Putamen (tissue), 1 donor: ENCODE results near the gene PHTF2.
A peak's percentile ranks its signal among the peaks of the same experiment; 100 is the strongest.
"Not testable (repeated sequence)": the region's sequence is repeated elsewhere in the genome, so short reads cannot be mapped to it uniquely, and the experiment has no call there.

Experiments used
- DNase-seq: peaks from one replicate; pipeline ENCODE4 v3.0.0-alpha.2; 2016; ENCODE audit warnings: low spot score

The PHTF2 gene

DNA sequence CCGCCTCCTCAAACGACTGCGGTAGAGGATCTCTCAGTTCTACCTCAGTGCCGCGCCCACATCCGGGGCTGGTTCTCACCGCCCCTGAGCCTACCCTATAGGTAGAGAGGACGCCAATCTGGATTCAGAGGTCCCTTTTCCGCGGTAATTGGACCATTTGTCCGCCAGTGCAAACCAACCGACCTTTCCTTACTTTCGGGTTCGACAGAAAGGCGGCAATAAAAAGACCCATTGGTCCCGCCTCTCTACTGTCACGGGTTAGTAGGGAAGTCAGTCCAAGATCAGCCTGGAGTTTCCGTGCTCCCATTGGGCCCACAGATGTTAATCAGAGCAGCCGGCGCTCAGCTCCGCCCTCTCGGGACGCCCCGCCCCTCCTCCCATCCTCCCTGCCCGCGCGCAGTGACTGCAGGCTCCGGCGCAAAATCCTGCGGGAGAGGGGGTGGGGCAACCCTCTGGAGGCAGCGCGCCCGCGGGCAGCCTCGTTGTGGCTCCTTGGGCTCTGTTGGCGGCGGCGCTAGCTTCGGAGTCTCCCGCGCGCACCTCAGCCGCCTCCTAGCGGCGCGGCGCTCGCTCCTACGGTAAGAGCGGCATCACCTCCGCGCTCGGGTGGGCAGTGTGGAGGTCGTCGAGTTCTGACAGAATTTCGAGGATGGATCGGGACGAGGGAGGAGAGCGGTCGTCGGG is at the start of gene PHTF2, which contains the start of gene TMEM60:
PHTF2 (plus strand) TSS at position 380 of the 684 bp plus-strand sequence.
TMEM60 (minus strand) TSS at position 41 of the 684 bp plus-strand sequence. CDS start 4,061 bp downstream, outside the sequence.
- peak; percentile 100 for DNase-seq

DNA sequence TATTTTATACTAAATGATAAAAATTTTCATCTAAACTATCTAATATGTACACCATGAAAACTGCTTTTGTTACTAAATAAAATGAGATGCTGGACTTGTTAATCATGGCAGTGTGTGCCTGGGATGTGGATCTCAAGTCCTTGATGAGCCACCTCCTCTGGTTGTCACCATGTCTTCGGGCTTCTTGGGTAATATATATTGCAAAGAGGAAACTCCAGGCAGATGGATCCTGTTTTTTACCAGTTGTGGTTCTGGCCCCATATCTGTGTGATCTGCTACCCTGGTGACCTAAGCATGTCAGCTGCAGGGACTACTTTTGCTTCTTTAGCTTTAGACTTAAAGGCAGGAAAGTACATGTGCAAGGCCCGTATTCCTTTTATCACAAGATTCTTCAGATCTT is 46.6 kb upstream of the PHTF2 start:
- DNase-seq = no peak

DNA sequence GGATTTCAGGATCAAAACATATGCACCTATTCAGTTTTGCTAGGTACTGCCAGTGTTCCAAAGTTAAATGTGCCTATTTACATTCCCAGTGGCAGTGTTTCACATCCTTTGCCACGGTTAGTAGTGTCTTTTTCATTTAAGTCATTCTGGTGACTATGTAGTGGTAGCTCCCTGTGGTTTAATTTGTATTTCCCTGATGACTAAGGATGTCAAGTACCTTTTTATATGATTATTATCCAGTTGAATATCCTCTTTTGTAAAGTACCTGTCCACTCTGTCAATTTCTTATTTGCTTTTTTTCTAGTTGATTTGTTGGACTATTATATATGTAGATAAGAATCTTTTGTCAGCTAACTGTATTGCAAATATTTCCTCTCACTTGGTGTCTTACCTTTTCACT is 45.4 kb upstream of the PHTF2 start:
- DNase-seq = no peak

DNA sequence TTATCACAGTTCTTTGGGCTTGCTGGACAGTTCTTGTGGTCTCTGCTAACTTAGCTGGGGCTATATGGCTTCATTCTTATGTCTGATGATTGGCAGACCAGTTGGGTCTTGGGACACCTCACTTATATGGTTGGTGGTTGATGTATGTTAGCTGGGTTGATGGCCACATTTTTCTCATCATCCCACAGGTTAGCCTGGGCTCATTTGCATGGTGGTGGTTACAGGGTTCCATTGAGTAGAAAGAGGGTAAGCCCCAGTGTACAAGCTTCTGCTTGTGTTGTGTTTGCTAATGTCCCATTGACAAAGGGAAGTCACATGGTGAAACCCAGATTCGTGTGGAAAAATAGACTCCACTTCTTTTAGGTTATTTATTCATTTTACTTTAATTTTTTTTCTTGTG is 41.0 kb upstream of the PHTF2 start:
- no peak for DNase-seq

DNA sequence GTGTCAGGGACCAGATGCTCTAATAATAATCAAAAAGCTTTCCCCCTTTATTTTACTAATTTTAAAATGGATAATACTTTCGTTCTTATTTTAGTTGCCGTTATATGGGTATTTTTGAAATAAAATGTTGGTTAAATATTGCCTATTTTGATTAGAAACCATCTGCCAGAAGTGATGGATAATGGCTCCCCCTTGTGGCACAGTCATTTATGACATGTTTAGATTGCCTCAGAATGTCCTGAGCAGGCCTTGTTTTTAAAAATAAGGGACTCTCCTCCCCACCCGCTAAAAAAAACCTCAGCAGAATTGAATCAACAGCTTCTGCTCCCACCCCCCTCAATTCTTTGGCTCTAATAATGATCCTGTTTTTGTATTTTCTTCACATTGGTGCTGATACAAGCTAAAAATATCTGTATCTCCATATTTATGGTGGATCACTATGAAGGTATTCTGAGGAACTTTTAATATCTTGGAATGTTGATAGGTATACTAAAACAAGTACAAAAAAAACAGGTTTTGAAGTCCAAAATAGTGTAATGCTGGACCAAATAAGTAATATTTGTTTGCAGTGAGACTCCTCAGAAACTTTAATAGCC is 39.2 kb upstream of the PHTF2 start:
- DNase-seq = peak; percentile 62

DNA sequence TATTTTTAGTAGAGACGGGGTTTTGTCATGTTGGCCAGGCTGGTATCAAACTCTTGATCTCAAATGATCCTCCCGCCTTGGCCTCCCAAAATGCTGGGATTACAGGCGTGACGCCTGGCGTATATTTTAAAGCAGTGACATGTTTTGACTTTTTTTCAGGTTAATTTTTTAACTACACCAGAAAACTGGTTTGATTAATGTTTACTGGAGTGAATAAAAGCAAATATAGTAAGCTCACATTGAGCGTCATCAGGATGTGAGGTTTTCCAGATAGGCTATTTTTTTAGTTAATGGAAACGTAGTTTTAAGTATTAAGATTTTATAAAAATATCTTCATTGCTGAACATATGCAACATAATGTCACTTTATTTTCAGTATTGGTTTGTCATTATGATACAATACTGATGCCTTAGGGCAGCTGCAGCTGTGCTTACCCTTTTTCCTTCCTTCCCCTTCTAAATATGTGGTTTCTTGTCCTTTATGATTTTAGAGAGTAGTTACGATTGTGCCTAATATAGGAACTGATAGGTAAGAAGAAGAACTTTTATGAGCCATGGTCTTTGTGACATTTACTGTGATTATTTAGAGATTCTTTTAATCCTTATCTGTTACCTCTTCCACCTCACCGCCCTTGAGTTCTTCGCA is 37.6 kb upstream of the PHTF2 start:
- no peak for DNase-seq

DNA sequence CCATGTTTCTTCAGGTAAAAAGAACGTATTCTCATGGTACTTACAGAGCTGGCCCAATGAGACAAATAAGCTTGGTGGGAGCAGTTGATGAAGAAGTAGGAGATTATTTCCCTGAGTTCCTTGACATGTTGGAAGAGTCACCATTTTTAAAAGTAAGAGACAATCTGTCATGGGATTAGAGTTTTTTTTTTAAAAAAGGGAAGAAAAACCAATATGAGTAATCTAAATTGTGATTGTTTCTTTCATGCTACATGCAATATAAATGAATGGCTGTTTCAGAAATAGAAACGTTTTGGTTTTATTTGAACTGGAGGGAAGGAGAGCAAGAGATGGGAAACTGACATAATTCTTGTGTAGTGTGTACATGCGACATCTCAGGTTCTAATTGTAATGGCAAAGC is 33.1 kb upstream of the PHTF2 start:
- no peak for DNase-seq

DNA sequence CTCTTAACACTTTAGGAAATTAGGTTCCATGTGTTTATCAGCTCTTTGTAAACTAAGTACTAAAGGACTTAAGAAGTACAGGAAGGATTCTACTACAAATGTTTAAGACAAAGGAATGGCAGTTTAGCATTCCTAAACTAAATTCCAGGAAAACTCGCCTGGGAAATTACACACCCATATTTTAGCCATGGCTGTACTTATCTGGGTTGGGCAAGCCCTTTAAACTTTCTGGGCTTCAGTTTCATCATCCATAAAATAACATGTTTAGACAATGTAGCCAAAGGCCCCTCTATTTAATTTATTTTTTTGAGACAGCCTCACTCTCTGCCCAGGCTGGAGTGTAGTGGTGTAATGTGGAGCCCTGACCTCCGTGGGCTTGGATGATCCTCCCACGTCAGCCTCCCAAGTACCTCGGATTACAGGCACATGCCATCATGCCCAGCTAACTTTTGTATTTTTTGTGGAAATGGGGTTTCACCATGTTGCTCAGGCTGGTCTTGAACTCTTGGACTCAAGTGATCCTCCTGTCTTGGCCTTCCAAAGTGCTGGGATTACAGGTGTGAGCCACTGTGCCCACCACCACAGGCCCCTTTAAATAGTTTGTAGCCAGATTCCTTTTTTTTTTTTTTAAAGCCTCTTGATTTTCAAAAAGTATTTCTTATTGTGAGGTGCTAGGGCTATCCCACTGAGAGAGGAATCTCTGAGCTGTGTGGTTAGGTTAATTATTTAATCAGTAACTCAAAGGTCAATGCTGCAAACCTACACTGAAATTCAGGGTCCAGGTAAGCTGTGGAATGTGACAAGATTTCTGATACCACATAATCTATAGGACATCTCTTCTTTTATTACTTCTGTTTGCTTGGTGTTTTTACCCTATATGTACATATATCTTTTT is 32.4 kb upstream of the PHTF2 start:
- DNase-seq = no peak

DNA sequence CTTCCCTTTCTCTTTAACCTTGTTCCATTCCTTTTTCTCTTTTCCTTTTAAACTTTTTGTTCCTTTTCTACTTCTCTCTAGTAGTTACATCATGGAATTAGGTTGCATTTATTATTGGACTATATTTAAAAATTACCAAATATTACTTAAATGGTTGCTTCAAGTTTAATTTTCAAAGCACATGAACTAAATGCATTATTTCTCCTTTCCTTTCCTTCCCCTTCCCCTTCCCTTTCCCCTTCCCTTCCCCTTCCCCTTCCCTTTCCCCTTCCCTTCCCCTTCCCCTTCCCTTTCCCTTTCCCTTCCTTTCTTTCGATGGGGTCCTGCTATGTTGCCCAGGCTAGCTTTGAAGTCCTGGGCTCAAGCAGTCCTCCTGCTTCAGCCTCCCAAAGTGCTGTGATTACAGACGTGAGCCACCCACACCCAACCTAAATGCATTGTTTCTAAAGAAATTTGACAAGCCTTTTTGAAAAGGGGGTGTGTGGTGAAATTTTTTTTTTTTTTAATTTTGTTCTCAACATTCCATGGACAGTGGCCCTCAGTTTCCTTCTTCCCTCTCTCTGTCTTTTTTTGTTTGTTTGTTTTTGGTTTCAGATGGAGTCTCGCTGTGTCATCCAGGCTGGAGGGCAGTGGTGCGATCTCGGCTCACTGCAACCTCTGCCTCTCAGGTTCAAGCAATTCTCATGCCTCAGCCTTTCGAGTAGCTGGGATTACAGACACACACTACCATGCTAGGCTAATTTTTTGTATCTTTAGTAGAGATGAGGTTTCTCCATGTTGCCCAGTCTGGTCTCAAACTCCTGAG is 31.6 kb upstream of the PHTF2 start:
- no peak for DNase-seq

DNA sequence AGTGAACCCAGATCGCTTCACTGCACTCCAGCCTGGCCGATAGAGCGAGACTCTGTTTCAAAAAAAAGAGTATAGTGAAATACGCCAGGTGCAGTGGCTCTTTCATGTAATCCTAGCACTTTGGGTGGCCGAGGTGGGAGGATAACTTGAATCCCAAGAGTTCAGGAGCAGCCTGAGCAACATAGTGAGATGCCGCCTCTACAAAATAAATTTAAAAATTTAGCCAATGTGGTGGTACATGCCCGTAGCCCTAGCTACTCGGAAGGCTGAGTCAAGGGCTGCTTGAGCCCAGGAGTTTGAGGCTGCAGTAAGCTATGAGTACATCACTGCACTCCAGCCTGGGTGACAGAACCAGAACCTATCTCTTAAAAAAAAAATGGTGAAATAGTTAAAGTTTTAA is 28.3 kb upstream of the PHTF2 start:
- DNase-seq = no peak

DNA sequence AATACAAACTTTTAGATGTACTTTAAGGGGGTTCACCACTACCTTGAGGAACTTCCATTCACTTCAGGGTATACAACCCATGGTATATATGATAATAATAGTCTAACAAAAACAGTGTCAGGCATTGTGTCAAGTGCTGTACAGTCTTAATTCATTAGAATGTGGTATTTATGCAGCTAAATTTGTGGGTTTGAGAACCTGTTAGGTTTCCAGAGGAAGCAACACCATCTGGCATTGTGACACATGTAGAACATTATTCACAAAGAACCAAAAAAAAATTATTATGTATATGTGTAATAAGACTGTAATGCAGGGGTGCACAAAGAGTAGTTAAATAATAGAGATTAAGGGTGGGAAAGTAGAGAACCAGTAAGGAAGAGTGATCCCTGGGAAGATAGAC is 26.7 kb upstream of the PHTF2 start:
- DNase-seq = no peak

DNA sequence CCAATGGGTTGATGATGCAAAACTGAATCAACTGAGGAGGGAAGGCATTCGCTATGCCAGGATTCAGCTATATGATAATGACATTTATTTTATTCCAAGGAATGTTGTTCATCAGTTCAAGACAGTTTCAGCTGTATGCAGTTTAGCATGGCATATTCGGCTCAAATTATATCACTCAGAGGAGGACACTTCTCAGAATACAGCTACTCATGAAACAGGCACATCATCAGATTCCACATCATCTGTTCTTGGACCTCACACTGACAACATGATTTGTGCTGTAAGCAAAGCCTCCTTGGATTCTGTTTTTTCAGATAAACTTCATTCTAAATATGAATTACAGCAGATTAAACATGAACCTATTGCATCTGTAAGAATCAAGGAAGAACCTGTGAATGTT is 20.0 kb upstream of the PHTF2 start:
- DNase-seq = no peak

DNA sequence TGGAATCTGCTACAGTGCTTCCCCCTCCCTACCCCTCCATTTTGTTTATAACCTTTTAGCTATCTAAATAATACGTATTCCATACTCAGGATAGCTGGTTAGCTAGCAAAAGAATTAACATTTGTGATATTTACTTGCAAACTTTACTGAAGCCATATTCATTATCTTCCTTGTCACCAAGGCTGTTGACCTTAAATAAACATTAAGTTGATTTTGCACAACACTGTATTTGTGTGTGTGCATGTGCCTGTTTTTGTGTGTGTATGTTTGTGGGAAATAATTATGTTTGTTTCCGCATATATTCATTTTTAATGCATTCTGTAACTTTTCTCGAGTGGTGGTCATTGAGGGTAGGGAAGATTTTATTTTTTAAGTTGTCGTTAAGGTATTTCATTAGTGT is 16.2 kb upstream of the PHTF2 start:
- DNase-seq = no peak

DNA sequence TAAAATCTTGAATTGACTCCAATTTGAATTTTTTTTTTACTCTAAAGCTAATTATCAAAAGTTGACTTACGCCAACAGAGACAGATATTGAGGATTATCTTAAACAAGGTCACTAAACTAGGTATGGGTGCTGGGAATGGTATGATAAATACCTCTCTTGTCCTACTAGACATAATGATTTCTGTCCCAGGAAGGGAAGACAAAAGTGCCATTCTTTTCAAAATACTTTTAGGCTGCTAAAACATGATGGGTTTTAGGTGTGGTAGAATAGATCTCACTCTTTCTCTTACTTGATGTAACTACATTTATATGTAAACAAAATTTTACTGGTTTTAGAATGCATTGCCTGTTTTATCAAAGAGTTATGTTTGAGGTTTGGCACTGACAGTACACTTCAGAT is 15.5 kb upstream of the PHTF2 start:
- no peak for DNase-seq

DNA sequence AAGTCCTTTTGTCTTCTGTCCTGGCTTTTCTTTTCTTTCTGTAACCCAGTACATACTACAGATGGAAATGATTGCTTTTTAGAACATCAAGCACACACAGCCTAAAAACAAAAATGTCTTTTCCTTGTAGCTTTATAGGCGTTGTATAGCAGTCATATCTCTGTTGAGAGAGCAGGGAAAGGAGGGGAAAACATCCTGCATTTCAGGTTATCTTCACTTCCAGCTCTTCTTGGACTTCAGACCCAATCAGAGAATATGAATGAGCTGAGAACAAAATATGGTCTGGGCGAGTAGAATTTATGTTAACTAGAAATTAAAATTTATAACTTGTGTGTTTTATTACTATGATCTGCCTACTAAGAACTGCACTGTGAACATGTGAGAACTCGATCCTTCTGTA is 15.0 kb upstream of the PHTF2 start:
- no peak for DNase-seq

DNA sequence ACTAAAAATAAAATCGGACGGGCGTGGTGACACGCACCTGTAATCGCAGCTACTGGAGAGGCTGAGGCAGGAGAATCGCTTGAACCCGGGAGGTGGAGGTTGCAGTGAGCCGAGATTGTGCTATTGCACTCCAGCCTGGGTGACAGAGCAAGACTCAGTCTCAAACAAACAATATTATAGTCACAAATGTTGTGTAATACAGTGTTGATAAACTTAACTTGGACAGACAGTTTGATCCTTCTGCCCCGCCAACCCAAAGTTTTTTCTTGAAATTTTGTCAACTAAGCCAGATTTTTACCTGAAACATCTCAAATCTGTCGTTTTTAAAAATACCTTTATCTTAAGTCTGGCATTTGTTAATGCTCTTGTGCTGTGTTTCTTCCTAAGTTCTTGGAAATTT is 14.1 kb upstream of the PHTF2 start:
- not testable (repeated sequence) for DNase-seq

DNA sequence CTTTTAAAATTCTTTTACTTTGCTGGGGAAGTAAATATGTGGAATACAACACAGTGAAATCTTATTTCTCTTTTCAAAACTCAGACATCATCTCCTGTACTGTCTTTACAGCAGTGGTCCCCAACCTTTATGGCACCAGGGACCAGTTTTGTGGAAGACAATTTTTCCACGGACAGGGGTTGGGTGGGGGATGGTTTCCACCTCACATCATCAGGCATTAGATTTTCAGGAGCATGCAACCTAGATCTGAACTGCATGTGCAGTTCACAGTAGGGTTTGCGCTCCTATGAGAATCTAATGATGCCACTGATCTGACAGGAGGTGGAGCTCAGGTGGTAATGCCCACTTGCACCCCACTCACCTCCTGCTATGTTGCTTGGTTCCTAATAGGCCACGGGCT is 12.6 kb upstream of the PHTF2 start:
- DNase-seq = no peak

DNA sequence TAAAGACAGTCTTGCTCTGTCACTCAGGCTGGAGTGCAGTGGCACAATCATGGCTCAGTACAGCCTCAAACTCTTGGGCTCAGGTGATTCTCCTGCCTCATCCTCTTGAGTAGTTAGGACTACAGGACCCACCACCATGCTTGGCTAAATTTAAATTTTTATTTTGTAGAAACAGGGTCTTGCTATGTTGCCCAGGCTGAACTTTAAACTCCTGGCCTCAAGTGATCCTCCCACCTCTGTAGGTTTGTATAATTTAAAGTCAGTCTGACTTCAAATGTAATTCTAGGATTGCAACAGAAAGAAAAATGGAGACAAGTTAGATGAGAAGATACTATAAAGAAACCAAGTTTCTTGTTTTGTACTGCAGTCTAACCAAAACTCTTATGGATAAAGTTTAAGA is 11.8 kb upstream of the PHTF2 start:
- no peak for DNase-seq

DNA sequence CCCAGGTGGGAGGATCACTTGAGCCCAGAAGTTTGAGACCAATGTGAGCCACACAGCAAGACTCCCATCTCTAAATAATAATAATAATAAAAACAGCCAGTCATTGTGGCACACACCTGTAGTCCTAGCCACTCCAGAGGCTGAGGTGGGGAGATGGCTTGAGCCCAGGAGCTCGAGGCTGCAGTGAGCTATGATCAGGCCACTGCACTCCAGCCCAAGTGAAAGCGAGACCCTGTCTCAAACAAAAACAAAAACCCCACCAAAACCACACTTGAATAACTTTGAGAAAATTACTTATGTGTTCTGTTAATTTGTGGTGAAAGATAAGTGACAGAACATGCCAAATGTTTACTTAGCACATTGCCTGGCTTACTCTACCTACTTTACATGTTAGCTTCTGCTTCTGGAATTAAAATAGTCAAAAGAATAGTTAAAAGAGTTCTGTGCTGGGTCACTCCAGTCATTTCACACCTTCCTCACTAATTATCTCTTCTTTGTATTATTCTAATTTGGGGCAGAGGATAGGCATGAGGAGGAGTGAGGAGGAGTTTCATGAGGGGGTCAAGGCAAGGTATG is 10.2 kb upstream of the PHTF2 start:
- DNase-seq = no peak

DNA sequence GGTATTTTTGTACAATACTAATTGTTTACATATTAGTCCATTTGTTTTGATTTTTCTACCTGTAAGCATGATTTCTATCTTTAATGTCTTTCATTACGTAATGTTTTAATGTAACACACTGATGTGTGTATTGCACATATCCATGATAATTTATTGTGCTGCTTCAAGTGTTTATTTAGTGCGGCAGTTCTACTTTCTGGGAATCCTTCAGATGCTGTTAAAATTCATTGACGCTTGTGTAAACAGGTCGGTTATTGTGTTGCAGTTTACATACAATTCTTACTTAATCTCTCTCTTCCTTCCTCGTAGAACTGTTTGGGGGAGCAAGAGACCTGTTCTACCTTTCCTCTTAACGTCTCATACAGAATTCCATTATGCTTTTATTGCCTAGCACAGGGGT is 7.2 kb upstream of the PHTF2 start:
- no peak for DNase-seq

DNA sequence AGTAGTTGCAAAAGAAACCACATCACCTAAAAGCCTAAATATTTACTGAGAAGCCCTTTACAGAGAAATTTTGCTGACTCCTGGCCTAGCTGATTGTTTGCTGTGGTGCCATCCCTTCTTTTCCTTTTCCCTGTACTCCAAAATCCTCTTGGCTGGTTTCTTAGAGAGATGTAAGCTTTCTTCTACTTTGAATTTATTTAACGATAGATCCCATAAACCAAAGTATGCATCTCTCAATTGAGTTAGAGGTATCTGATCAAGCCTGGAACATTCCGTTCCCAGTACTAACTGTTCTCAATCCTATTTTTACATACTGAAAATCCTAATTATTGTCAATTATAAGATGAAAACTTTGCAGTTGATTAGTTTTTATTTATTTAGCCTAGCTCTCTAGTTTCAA is 6.6 kb upstream of the PHTF2 start:
- no peak for DNase-seq
